Fibroblast of mammary gland (primary cell): Measurements from ENCODE around the gene CD180.

ENCODE experiments used
- DNase-seq: peaks from one replicate; pipeline ENCODE4 v3.0.0-alpha.2; 2010; ENCODE audit warnings: low read depth
- H3K4me3 ChIP-seq: 2 replicates; pipeline ENCODE4 v1.5.1; 2011; ENCODE audit warnings: low read depth, mild to moderate bottlenecking, low read length, moderate library complexity; ENCODE audit not compliant: control insufficient read depth
- TF ChIP-seq, protein P1 (sequence below): conservative IDR thresholded peaks from 2 replicates; pipeline ENCODE4 v1.5.1; 2011; ENCODE audit warnings: low read depth, low read length, inconsistent platforms; ENCODE audit not compliant: control insufficient read depth, insufficient read depth

The CD180 gene

GRCh38 chr5:67129768-67130167, 66.8 kb downstream of the CD180 start:
- TF ChIP-seq, protein P1, sequence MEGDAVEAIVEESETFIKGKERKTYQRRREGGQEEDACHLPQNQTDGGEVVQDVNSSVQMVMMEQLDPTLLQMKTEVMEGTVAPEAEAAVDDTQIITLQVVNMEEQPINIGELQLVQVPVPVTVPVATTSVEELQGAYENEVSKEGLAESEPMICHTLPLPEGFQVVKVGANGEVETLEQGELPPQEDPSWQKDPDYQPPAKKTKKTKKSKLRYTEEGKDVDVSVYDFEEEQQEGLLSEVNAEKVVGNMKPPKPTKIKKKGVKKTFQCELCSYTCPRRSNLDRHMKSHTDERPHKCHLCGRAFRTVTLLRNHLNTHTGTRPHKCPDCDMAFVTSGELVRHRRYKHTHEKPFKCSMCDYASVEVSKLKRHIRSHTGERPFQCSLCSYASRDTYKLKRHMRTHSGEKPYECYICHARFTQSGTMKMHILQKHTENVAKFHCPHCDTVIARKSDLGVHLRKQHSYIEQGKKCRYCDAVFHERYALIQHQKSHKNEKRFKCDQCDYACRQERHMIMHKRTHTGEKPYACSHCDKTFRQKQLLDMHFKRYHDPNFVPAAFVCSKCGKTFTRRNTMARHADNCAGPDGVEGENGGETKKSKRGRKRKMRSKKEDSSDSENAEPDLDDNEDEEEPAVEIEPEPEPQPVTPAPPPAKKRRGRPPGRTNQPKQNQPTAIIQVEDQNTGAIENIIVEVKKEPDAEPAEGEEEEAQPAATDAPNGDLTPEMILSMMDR, result no peak
- no peak for DNase-seq
- H3K4me3 ChIP-seq, result no peak overlapping the region
